ENCODE results near the gene CEBPE.
"Not testable (repeated sequence)": the region's sequence is repeated elsewhere in the genome, so short reads cannot be mapped to it uniquely, and the experiment has no call there.

The CEBPE gene

DNA sequence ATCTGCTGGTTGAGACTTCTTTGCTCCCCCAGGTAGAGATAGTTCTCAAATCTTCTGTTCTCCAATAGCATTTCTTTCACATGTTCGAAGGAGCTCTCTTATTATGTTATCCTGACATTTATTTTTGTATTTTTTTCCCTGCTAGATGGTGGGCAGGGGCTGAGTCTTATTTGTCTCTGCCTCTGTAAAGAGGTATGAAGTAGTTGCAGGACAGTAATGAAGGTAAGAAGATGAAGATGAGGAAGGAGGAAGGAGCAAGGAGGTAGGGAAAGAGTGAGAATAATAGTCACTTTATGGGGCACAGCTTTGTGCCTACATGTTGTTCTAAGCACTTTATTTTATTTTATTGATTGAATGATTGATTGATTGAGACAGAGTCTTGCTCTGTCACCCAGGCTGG lies 9.3 kb downstream of the CEBPE start:
- WGBS = no CpG with 5 or more reads among the region's 1 CpG
- no peaks in the 10 kb centered on the region for H3K36me3 ChIP-seq (ENCODE audit: insufficient read depth, low read length)
- H3K9me3 ChIP-seq (ENCODE audit: insufficient read depth, low read depth, low read length) = peaks cover 4% of the 10 kb centered on the region; the same call in 1 of the 2 replicates
- no peak overlapping the region for H3K4me3 ChIP-seq (ENCODE audit: low read length)
- H3K27ac ChIP-seq (ENCODE audit: low read depth, low read length) = no peak overlapping the region
- no peak overlapping the region for H3K9ac ChIP-seq (ENCODE audit: low read depth, low read length)
- H3K4me1 ChIP-seq (ENCODE audit: insufficient read depth, low read length) = peaks cover 31% of the 10 kb centered on the region
- peaks cover 9% of the 10 kb centered on the region; the same call in 1 of the 2 replicates for H3K27me3 ChIP-seq (ENCODE audit: insufficient read depth, low read length)

DNA sequence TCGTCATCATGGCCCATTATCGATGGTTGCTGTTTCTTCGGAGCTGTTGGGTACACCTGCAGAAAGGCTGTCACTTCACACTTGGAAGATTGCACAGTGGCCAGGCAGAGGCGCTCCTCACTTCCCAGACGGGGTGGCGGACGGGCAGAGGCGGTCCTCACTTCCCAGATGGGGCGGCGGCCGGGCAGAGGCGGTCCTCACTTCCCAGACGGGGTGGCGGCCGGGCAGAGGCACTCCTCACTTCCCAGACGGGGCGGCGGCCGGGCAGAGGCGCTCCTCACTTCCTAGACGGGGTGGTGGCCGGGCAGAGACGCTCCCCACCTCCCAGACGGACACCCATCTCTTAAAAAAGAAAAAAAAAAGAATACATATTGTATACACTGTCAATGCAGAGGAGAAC lies 10.9 kb downstream of the CEBPE start:
- H3K9ac ChIP-seq (ENCODE audit: low read depth, low read length); H3K4me3 ChIP-seq (ENCODE audit: low read length); H3K9me3 ChIP-seq (ENCODE audit: insufficient read depth, low read depth, low read length); H3K27ac ChIP-seq (ENCODE audit: low read depth, low read length); H3K36me3 ChIP-seq (ENCODE audit: insufficient read depth, low read length); H3K27me3 ChIP-seq (ENCODE audit: insufficient read depth, low read length): not testable (repeated sequence)
- WGBS = 92% methylated on average over 20 of the region's 24 CpGs
- peaks cover 28% of the 10 kb centered on the region for H3K4me1 ChIP-seq (ENCODE audit: insufficient read depth, low read length)

- H3K27ac ChIP-seq (ENCODE audit: low read depth, low read length); H3K36me3 ChIP-seq (ENCODE audit: insufficient read depth, low read length); H3K27me3 ChIP-seq (ENCODE audit: insufficient read depth, low read length); H3K9ac ChIP-seq (ENCODE audit: low read depth, low read length); H3K4me3 ChIP-seq (ENCODE audit: low read length); H3K9me3 ChIP-seq (ENCODE audit: insufficient read depth, low read depth, low read length): not testable (repeated sequence)
- no CpG with 5 or more reads among the region's 5 CpGs for WGBS
- H3K4me1 ChIP-seq (ENCODE audit: insufficient read depth, low read length) = peaks cover 23% of the 10 kb centered on the region
Measured at GRCh38 chr14:23107620-23108019, 11.4 kb downstream of the CEBPE start.

- Histone ChIP-seq H3K36me3 (ENCODE audit: insufficient read depth, low read length) (no peaks in the 10 kb centered on the region), H3K4me1 (ENCODE audit: insufficient read depth, low read length) (peaks cover 19% of the 10 kb centered on the region), H3K9ac (ENCODE audit: low read depth, low read length) (no peak overlapping the region), H3K27me3 (ENCODE audit: insufficient read depth, low read length) (peaks cover 9% of the 10 kb centered on the region; the same call in 1 of the 2 replicates), H3K27ac (ENCODE audit: low read depth, low read length) (peak overlapping the region; percentile 7; the same call in 1 of the 2 replicates), H3K9me3 (ENCODE audit: insufficient read depth, low read depth, low read length) (peaks cover 4% of the 10 kb centered on the region; the same call in 1 of the 2 replicates), H3K4me3 (ENCODE audit: low read length) (no peak overlapping the region)
Measured at GRCh38 chr14:23106747-23107045, 12.4 kb downstream of the CEBPE start.

- WGBS = 93% methylated on average over 4 of the region's 4 CpGs
- peaks cover 19% of the 10 kb centered on the region for H3K4me1 ChIP-seq (ENCODE audit: insufficient read depth, low read length)
- H3K27ac ChIP-seq (ENCODE audit: low read depth, low read length) = no peak overlapping the region
- H3K36me3 ChIP-seq (ENCODE audit: insufficient read depth, low read length) = no peaks in the 10 kb centered on the region
- H3K4me3 ChIP-seq (ENCODE audit: low read length) = no peak overlapping the region
- H3K9ac ChIP-seq (ENCODE audit: low read depth, low read length) = no peak overlapping the region
- no peaks in the 10 kb centered on the region for H3K27me3 ChIP-seq (ENCODE audit: insufficient read depth, low read length)
- H3K9me3 ChIP-seq (ENCODE audit: insufficient read depth, low read depth, low read length) = peaks cover 4% of the 10 kb centered on the region; the same call in 1 of the 2 replicates
Measured at GRCh38 chr14:23105348-23105824, 13.7 kb downstream of the CEBPE start.

GRCh38 chr14:23104591-23105347 lies 14.3 kb downstream of the CEBPE start, which contains the start of gene CIROP:
Gene CIROP (minus strand): TSS chr14:23104989. CDS start chr14:23104920, 69 bp downstream.
- Histone ChIP-seq H3K9me3 (ENCODE audit: insufficient read depth, low read depth, low read length) (peaks cover 4% of the 10 kb centered on the region; the same call in 1 of the 2 replicates), H3K9ac (ENCODE audit: low read depth, low read length) (no peak within 1 kb of the TSS), H3K36me3 (ENCODE audit: insufficient read depth, low read length) (no peaks in the 10 kb centered on the region), H3K27ac (ENCODE audit: low read depth, low read length) (no peak within 1 kb of the TSS), H3K4me3 (ENCODE audit: low read length) (no peak within 1 kb of the TSS), H3K27me3 (ENCODE audit: insufficient read depth, low read length) (no peaks in the 10 kb centered on the region), H3K4me1 (ENCODE audit: insufficient read depth, low read length) (peaks cover 19% of the 10 kb centered on the region)
- WGBS = 64% methylated on average over 11 of the region's 11 CpGs

- peaks cover 2% of the 10 kb centered on the region for H3K36me3 ChIP-seq (ENCODE audit: insufficient read depth, low read length)
- peaks cover 19% of the 10 kb centered on the region for H3K4me1 ChIP-seq (ENCODE audit: insufficient read depth, low read length)
- H3K4me3 ChIP-seq (ENCODE audit: low read length) = no peak overlapping the region
- H3K27me3 ChIP-seq (ENCODE audit: insufficient read depth, low read length) = no peaks in the 10 kb centered on the region
- no peak overlapping the region for H3K27ac ChIP-seq (ENCODE audit: low read depth, low read length)
- no peak overlapping the region for H3K9ac ChIP-seq (ENCODE audit: low read depth, low read length)
- peaks cover 4% of the 10 kb centered on the region; the same call in 1 of the 2 replicates for H3K9me3 ChIP-seq (ENCODE audit: insufficient read depth, low read depth, low read length)
- WGBS = 87% methylated on average over 6 of the region's 6 CpGs
Measured at GRCh38 chr14:23104070-23104590, 14.9 kb downstream of the CEBPE start.

- peaks cover 8% of the 10 kb centered on the region for H3K36me3 ChIP-seq (ENCODE audit: insufficient read depth, low read length)
- no peaks in the 10 kb centered on the region for H3K27me3 ChIP-seq (ENCODE audit: insufficient read depth, low read length)
- H3K27ac ChIP-seq (ENCODE audit: low read depth, low read length) = no peak overlapping the region
- 0 out of 2 replicates have a peak, but pooled peaks cover under 1% of the 10 kb centered on the region for H3K9me3 ChIP-seq (ENCODE audit: insufficient read depth, low read depth, low read length)
- 93% methylated on average over 4 of the region's 4 CpGs for WGBS
- H3K9ac ChIP-seq (ENCODE audit: low read depth, low read length) = no peak overlapping the region
- peaks cover 19% of the 10 kb centered on the region for H3K4me1 ChIP-seq (ENCODE audit: insufficient read depth, low read length)
- no peak overlapping the region for H3K4me3 ChIP-seq (ENCODE audit: low read length)
Measured at GRCh38 chr14:23103581-23103980, 15.5 kb downstream of the CEBPE start.

DNA sequence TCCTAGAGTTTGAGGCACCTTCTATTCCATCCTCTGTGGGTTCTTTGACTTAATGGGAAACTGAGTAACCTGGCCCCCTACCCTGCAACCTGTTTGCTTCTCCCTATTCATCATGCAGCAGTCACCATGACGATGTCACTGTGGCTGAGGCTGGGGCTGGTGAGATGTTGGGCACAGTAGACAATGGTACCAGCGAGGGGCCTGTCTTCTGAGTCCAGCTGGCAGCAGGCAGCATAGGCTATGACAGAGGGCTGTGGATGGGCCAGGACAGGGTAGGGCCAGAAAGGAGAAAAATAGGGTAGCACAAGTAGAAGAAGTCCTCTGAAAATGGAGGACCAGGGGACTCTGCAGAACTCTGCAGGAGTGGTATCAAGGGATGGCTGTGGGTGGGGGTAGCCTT lies 16.3 kb downstream of the CEBPE start:
- H3K4me3 ChIP-seq (ENCODE audit: low read length) = no peak overlapping the region
- H3K27ac ChIP-seq (ENCODE audit: low read depth, low read length) = no peak overlapping the region
- no peaks in the 10 kb centered on the region for H3K27me3 ChIP-seq (ENCODE audit: insufficient read depth, low read length)
- 93% methylated on average over 2 of the region's 2 CpGs for WGBS
- H3K9ac ChIP-seq (ENCODE audit: low read depth, low read length) = no peak overlapping the region
- no peaks in the 10 kb centered on the region for H3K9me3 ChIP-seq (ENCODE audit: insufficient read depth, low read depth, low read length)
- H3K36me3 ChIP-seq (ENCODE audit: insufficient read depth, low read length) = peaks cover 16% of the 10 kb centered on the region
- peaks cover 19% of the 10 kb centered on the region for H3K4me1 ChIP-seq (ENCODE audit: insufficient read depth, low read length)

DNA sequence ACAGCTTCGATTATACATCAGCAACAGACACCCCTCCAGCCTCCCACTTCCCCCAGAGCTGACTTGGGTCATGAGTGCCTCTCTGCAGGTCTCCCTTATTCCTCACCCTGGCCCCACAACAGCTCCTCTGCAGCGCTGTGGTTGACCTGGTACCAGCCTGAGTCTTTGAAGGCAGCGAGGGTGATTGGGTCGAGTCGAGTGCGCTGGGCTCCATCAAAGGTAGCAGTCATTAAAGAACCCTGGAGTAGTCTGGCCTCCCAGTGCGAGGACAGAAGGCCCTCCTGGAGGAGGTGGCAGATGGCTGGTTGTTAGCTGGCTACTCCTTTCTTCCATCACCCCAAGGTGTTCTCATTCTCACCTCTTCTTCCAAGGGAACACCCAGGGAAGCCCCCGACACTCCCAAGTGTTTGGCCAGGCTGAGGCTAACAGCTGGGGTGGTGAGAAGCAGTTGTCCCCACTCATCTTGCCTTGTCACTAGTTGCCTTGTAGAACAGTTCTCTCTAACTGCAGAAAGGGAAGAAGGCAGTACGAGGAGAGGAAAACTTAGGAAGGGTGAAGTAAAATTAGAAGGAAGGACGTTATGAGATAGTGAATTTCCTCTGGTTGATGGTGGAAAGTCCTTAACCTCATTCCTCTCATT lies 16.9 kb downstream of the CEBPE start:
- Histone ChIP-seq H3K27ac (ENCODE audit: low read depth, low read length) (no peak overlapping the region), H3K27me3 (ENCODE audit: insufficient read depth, low read length) (no peaks in the 10 kb centered on the region), H3K4me1 (ENCODE audit: insufficient read depth, low read length) (peaks cover 19% of the 10 kb centered on the region), H3K4me3 (ENCODE audit: low read length) (no peak overlapping the region), H3K36me3 (ENCODE audit: insufficient read depth, low read length) (peaks cover 23% of the 10 kb centered on the region), H3K9me3 (ENCODE audit: insufficient read depth, low read depth, low read length) (no peaks in the 10 kb centered on the region), H3K9ac (ENCODE audit: low read depth, low read length) (no peak overlapping the region)
- WGBS = 89% methylated on average over 10 of the region's 10 CpGs

- no peaks in the 10 kb centered on the region for H3K27me3 ChIP-seq (ENCODE audit: insufficient read depth, low read length)
- peaks cover 27% of the 10 kb centered on the region for H3K36me3 ChIP-seq (ENCODE audit: insufficient read depth, low read length)
- 78% methylated on average over 6 of the region's 6 CpGs for WGBS
- H3K4me1 ChIP-seq (ENCODE audit: insufficient read depth, low read length) = peaks cover 21% of the 10 kb centered on the region
- no peaks in the 10 kb centered on the region for H3K9me3 ChIP-seq (ENCODE audit: insufficient read depth, low read depth, low read length)
- no peak overlapping the region for H3K4me3 ChIP-seq (ENCODE audit: low read length)
- H3K9ac ChIP-seq (ENCODE audit: low read depth, low read length) = no peak overlapping the region
- H3K27ac ChIP-seq (ENCODE audit: low read depth, low read length) = no peak overlapping the region
Measured at GRCh38 chr14:23101213-23101970, 17.7 kb downstream of the CEBPE start.

Measured in HUES64 (cell line).